HepG2 (cell line): ENCODE data around the gene TRAIP. TPM values are rescaled to one million over a fixed set of nuclear protein-coding genes. Genes with fewer than 3 reads are reported as not detected.

Experiments used
- BCL6 ChIP-seq: IDR thresholded peaks from 2 replicates; pipeline ENCODE4 v1.6.1; 2016; ENCODE audit warnings: missing genetic modification reagents, missing compliant biosample characterization
- DZIP1 ChIP-seq: sonication (generic); formaldehyde crosslinking; IDR thresholded peaks from 2 replicates; pipeline ENCODE4 v1.5.0; 2020; ENCODE audit warnings: mild to moderate bottlenecking, missing genetic modification reagents
- EHMT2 ChIP-seq: fragments of 200-600 bp; sonication (generic); IDR thresholded peaks from 2 replicates; pipeline ENCODE4 v1.7.0; 2017; ENCODE audit warnings: antibody characterized with exemption, low read depth, low read length, borderline replicate concordance
- ELF3 ChIP-seq: IDR thresholded peaks from 2 replicates; pipeline ENCODE4 v1.6.1; 2016; ENCODE audit warnings: missing genetic modification reagents, missing compliant biosample characterization
- HES4 ChIP-seq: sonication (generic); formaldehyde crosslinking; IDR thresholded peaks from 2 replicates; pipeline ENCODE4 v1.9.0; 2021; ENCODE audit warnings: mild to moderate bottlenecking, missing genetic modification reagents, borderline replicate concordance
- MLX ChIP-seq: IDR thresholded peaks from 2 replicates; pipeline ENCODE4 v1.6.1; 2016
- NAIF1 ChIP-seq: sonication (generic); formaldehyde crosslinking; IDR thresholded peaks from 2 replicates; pipeline ENCODE4 v1.5.0; 2020; ENCODE audit warnings: mild to moderate bottlenecking, missing genetic modification reagents, borderline replicate concordance
- NCOA2 ChIP-seq: sonication (generic); formaldehyde crosslinking; IDR thresholded peaks from 2 replicates; pipeline ENCODE4 v1.8.0; 2022; ENCODE audit warnings: inconsistent platforms
- NR2F6 ChIP-seq, 2 experiments: IDR thresholded peaks; 2 replicates each; pipeline ENCODE4 v1.6.1; 2016; ENCODE audit warnings: antibody characterized with exemption in 1 of 2, mild to moderate bottlenecking in 1 of 2
- POLR2G ChIP-seq: fragments of 200-400 bp; formaldehyde crosslinking; IDR thresholded peaks from 2 replicates; pipeline ENCODE4 v1.6.1; 2018; ENCODE audit warnings: mild to moderate bottlenecking, low read depth, low read length, moderate library complexity
- SALL1 ChIP-seq: sonication (generic); formaldehyde crosslinking; IDR thresholded peaks from 2 replicates; pipeline ENCODE4 v1.8.0; 2022; ENCODE audit warnings: mild to moderate bottlenecking, missing genetic modification reagents
- TEAD3 ChIP-seq: optimal IDR thresholded peaks from 2 replicates; pipeline ENCODE3; 2016; ENCODE audit warnings: borderline replicate concordance
- THAP9 ChIP-seq: sonication (generic); formaldehyde crosslinking; IDR thresholded peaks from 2 replicates; pipeline ENCODE4; 2020; ENCODE audit warnings: missing genetic modification reagents, mild to moderate bottlenecking, borderline replicate concordance
- TRAFD1 ChIP-seq: sonication (generic); formaldehyde crosslinking; IDR thresholded peaks from 2 replicates; pipeline ENCODE4 v1.5.1; 2020; ENCODE audit warnings: missing genetic modification reagents, mild to moderate bottlenecking, borderline replicate concordance
- ZNF160 ChIP-seq: sonication (generic); formaldehyde crosslinking; IDR thresholded peaks from 2 replicates; pipeline ENCODE4 v1.8.0; 2022; ENCODE audit warnings: mild to moderate bottlenecking, inconsistent platforms, missing genetic modification reagents
- ZNF431 ChIP-seq: sonication (generic); formaldehyde crosslinking; IDR thresholded peaks from 2 replicates; pipeline ENCODE4 v1.9.0; 2022; ENCODE audit warnings: missing genetic modification reagents, low read depth, mild to moderate bottlenecking, borderline replicate concordance
- ZNF432 ChIP-seq: sonication (generic); formaldehyde crosslinking; IDR thresholded peaks from 2 replicates; pipeline ENCODE4 v1.5.0; 2020; ENCODE audit warnings: missing genetic modification reagents, mild to moderate bottlenecking, borderline replicate concordance
- ZNF550 ChIP-seq: sonication (generic); formaldehyde crosslinking; IDR thresholded peaks from 2 replicates; pipeline ENCODE4 v1.4.0; 2020; ENCODE audit warnings: mild to moderate bottlenecking, missing genetic modification reagents, borderline replicate concordance
- ZNF580 ChIP-seq: IDR thresholded peaks from 2 replicates; pipeline ENCODE4 v1.6.1; 2016; ENCODE audit warnings: low read depth, borderline replicate concordance
- ZNF83 ChIP-seq: sonication (generic); formaldehyde crosslinking; IDR thresholded peaks from 2 replicates; pipeline ENCODE4 v1.4.0; 2020; ENCODE audit warnings: missing genetic modification reagents, mild to moderate bottlenecking, borderline replicate concordance
- polyA plus RNA-seq, 8 experiments: library from polyadenylated mRNA; depleted of rRNA in 3 of 8; stranded (reverse) in 7 of 8; unstranded in 1 of 8; fragments of >200 nt; fragmentation: Illumina TruSeq in 4 of 8; extraction: Trizol in 4 of 8; gene quantifications; 2 replicates each; pipeline versions ENCODE4 v1.2.1 to v1.2.3, GENCODE V29; 2011 to 2016; ENCODE audit warnings: low read depth in 4 of 8, missing spikeins in 1 of 8, mixed read lengths in 1 of 8; ENCODE audit not compliant: insufficient read depth in 1 of 8
- total RNA-seq, 5 experiments: library from RNA; depleted of rRNA; stranded (reverse); fragments of >200 nt; fragmentation: Illumina TruSeq; extraction: Trizol; gene quantifications; 2 replicates each; pipeline ENCODE4 v1.2.3, GENCODE V29; 2016; ENCODE audit warnings: low read depth in 1 of 5

TRAIP gene
- total and polyA plus RNA-seq, 2 of the 13 experiments (the other 11 are each of a cell fraction or from before 2014, with no cell fraction given), result 13.9 to 23.9 TPM

GRCh38 chr3:49802719-49803464 is 53.5 kb downstream of the TRAIP start, which contains the start of gene INKA1 (continued):
- TF ChIP-seq POLR2G (no peak), NAIF1 (CRISPR knock-in tag) (no peak), ZNF160 (CRISPR knock-in tag) (no peak), TRAFD1 (CRISPR knock-in tag) (no peak), NCOA2 (CRISPR knock-in tag) (0 out of 2 replicates have a peak, but pooled peaks have one; percentile 10), BCL6 (CRISPR knock-in tag) (peak; percentile 59; the same call in 1 of the 2 replicates), ZNF550 (CRISPR knock-in tag) (no peak), MLX (no peak), EHMT2 (no peak), HES4 (peak; percentile 0; the same call in 1 of the 2 replicates), THAP9 (CRISPR knock-in tag) (0 out of 2 replicates have a peak, but pooled peaks have one; percentile 26), SALL1 (CRISPR knock-in tag) (no peak; the same call in 1 of the 2 replicates), ZNF580 (CRISPR knock-in tag) (peak; percentile 47; the same call in 1 of the 2 replicates), NR2F6 (IDR thresholded peaks at IDR 0.05) (no peak; the same call in 1 of the 2 replicates), NR2F6 (CRISPR knock-in tag; IDR thresholded peaks at IDR 0.05) (peak; percentile 59; the same call in 1 of the 2 replicates), ZNF83 (no peak), ZNF432 (CRISPR knock-in tag) (no peak), TEAD3 (CRISPR knock-in tag) (peak; percentile 78), ELF3 (CRISPR knock-in tag) (peak; percentile 49), DZIP1 (CRISPR knock-in tag) (no peak), ZNF431 (CRISPR knock-in tag) (no peak)
